HG02852 (cell line): Measurements from ENCODE around the gene SORCS2.

Source experiments
- ATAC-seq: cut with Tn5 transposase; IDR thresholded peaks from one replicate; pipeline ENCODE4 v1.9.1; 2021; ENCODE audit warnings: mild to moderate bottlenecking, moderate library complexity; ENCODE audit not compliant: unreplicated experiment

Gene SORCS2

DNA sequence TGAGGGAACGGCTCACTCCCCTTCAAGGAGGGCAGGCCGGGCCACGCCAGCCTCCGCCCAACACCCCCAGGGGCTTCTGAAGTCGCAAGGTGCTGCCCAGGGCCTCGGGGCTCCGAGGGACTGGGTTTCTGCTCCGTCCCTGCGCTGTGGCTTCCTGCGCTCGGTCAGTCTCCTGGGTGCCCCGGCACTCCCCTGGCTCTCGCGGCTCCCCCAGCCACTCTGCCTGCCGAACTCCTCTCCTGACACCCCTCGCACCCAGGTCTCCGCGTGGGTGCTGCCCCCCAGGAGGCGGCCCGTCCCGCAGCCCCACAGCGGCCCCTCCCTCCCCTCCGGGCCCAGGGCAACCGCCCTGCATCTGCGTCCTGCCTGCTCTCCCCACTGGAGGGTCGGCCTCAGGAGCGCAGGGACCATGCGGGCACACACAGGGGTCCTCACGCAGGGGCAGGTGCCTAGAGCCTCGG lies 595.4 kb downstream of the SORCS2 start:
- no peak for ATAC-seq

- no peak for ATAC-seq
Observed at GRCh38 chr4:7788193-7788592, 595.9 kb downstream of the SORCS2 start.

GRCh38 chr4:7788694-7789425 lies 596.5 kb downstream of the SORCS2 start:
- no peak for ATAC-seq

DNA sequence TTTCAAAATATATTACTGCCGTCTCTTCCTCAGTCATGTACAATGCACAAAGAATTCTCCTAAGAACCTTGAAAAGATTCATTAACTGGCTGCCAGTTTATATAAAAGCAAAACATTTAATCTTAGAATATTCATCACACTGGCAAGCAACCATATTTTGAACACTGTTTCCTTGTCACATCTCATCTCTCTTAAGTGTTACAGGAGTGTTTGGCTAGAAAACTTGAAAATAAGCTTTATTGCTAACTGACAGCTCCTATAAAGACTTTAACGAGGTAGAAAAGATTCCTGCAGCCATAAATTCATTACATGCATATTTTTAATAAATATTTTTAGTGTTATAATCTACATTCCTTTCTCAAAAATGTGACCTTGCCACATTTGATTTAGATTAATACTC lies 597.7 kb downstream of the SORCS2 start:
- ATAC-seq, result no peak

- ATAC-seq, result no peak
Observed at GRCh38 chr4:7790999-7791398, 598.7 kb downstream of the SORCS2 start.
